H1 (cell line): ENCODE results near the gene EIF4E1B. TPM values are rescaled to one million over a fixed set of nuclear protein-coding genes. Genes with fewer than 3 reads are reported as not detected.

ENCODE experiments used
- CTCF ChIA-PET: fragments of 300-600 bp; sonication (Branson Sonifier 250); formaldehyde crosslinking; loops from one replicate; lab custom pipeline; 2021; ENCODE audit not compliant: partially characterized antibody; lab: Charles Lee
- POLR2A ChIA-PET: fragments of 300-600 bp; sonication (Branson Sonifier 250); formaldehyde crosslinking; loops from one replicate; lab custom pipeline; 2021; ENCODE audit warnings: inconsistent platforms; ENCODE audit not compliant: partially characterized antibody; lab: Charles Lee
- DNase-seq, 2 experiments: peaks; one replicate each; pipeline versions ENCODE4 v3.0.0 to v3.0.0-alpha.2; 2010 to 2022; ENCODE audit warnings: low spot score in 2 of 2, low read depth in 1 of 2, mixed read lengths in 1 of 2
- FAIRE-seq: peaks from 2 replicates; lab custom pipeline; 2011; peaks lifted over from hg19 to GRCh38; lab: Jason Lieb, UNC
- H2AFZ ChIP-seq: 2 replicates; pipeline ENCODE4 v1.8.1; 2012; ENCODE audit warnings: low read length, inconsistent platforms
- H2AK5ac ChIP-seq: 2 replicates; pipeline ENCODE4 v1.6.1; 2013; ENCODE audit warnings: low read depth, low read length
- H2BK120ac ChIP-seq: replicated peaks from 2 replicates; pipeline ENCODE3; 2013; ENCODE audit warnings: low read depth, low read length, inconsistent platforms
- H2BK12ac ChIP-seq: 2 replicates; pipeline ENCODE4 v1.6.1; 2013; ENCODE audit warnings: low read depth, low read length
- H2BK15ac ChIP-seq: 2 replicates; pipeline ENCODE4 v1.6.1; 2013; ENCODE audit warnings: low read length
- H2BK20ac ChIP-seq: 2 replicates; pipeline ENCODE4 v1.6.1; 2013; ENCODE audit warnings: low read length
- H2BK5ac ChIP-seq: 2 replicates; pipeline ENCODE4 v1.6.1; 2013; ENCODE audit warnings: low read depth, low read length
- H3K14ac ChIP-seq: 2 replicates; pipeline ENCODE4 v1.6.1; 2013; ENCODE audit warnings: inconsistent platforms; ENCODE audit not compliant: insufficient read length
- H3K18ac ChIP-seq: 2 replicates; pipeline ENCODE4 v1.6.1; 2013; ENCODE audit warnings: low read length; ENCODE audit errors: extremely low read depth
- H3K23ac ChIP-seq: 2 replicates; pipeline ENCODE4 v1.6.1; 2013; ENCODE audit warnings: inconsistent platforms; ENCODE audit not compliant: insufficient read length
- H3K23me2 ChIP-seq: 2 replicates; pipeline ENCODE4 v1.6.1; 2013; ENCODE audit warnings: low read depth, low read length
- H3K27ac ChIP-seq: 2 replicates; pipeline ENCODE4 v1.6.1; 2011; ENCODE audit warnings: low read depth, low read length, inconsistent platforms
- H3K27me3 ChIP-seq, 4 experiments: replicated peaks in 1 of 4; 1 replicate in 1 of 4; 2 replicates in 3 of 4; pipeline versions ENCODE4 v1.6.1 to v1.8.1; 2011 to 2013; ENCODE audit warnings: low read length in 3 of 4, mild to moderate bottlenecking in 3 of 4, inconsistent platforms in 2 of 4, mixed read lengths in 2 of 4, moderate library complexity in 1 of 4; ENCODE audit not compliant: control insufficient read depth in 3 of 4, insufficient read depth in 3 of 4; ENCODE audit errors: extremely low read depth in 1 of 4
- H3K36me3 ChIP-seq, 4 experiments: 2 replicates each; pipeline versions ENCODE4 v1.6.1 to v1.8.1; 2011 to 2013; ENCODE audit warnings: mild to moderate bottlenecking in 4 of 4, low read length in 3 of 4, moderate library complexity in 2 of 4, control low read depth in 1 of 4, inconsistent platforms in 1 of 4; ENCODE audit not compliant: insufficient read depth in 4 of 4, control insufficient read depth in 2 of 4
- H3K4ac ChIP-seq: replicated peaks from 2 replicates; pipeline ENCODE3; 2013; ENCODE audit warnings: low read length, low read depth, mixed read lengths, inconsistent platforms; ENCODE audit not compliant: insufficient read length
- H3K4me1 ChIP-seq, 4 experiments: replicated peaks in 1 of 4; 1 replicate in 1 of 4; 2 replicates in 3 of 4; pipeline versions ENCODE4 v1.6.1 to v1.8.1; 2011 to 2013; ENCODE audit warnings: low read length in 3 of 4, inconsistent platforms in 2 of 4, mixed read lengths in 1 of 4; ENCODE audit not compliant: insufficient read depth in 4 of 4, control insufficient read depth in 3 of 4
- H3K4me2 ChIP-seq, 2 experiments: 2 replicates each; pipeline versions ENCODE4 v1.6.1 to v1.8.1; 2011 to 2013; ENCODE audit warnings: low read depth in 2 of 2, low read length in 2 of 2, control low read depth in 1 of 2, inconsistent platforms in 1 of 2, mild to moderate bottlenecking in 1 of 2; ENCODE audit not compliant: insufficient read depth in 1 of 2
- H3K4me3 ChIP-seq, 4 experiments: fragments of 200-600, 300-600 bp in 1 of 4; sonication (generic), shearing (Covaris generic), sonication (Bioruptor Twin) in 1 of 4; 2 replicates each; pipeline versions ENCODE4 v1.5.1 to v1.8.1; 2011 to 2016; ENCODE audit warnings: low read length in 4 of 4, low read depth in 3 of 4, control low read depth in 2 of 4, inconsistent platforms in 2 of 4, mild to moderate bottlenecking in 2 of 4, mixed read lengths in 1 of 4, moderate library complexity in 1 of 4; ENCODE audit not compliant: insufficient read depth in 2 of 4; ENCODE audit errors: extremely low read depth in 1 of 4
- H3K56ac ChIP-seq: replicated peaks from 2 replicates; pipeline ENCODE3; 2013; ENCODE audit warnings: low read depth, mild to moderate bottlenecking, mixed read lengths, low read length, inconsistent platforms; ENCODE audit not compliant: insufficient read length
- H3K79me1 ChIP-seq: 2 replicates; pipeline ENCODE4 v1.6.1; 2013; ENCODE audit warnings: low read depth, low read length, control low read depth
- H3K79me2 ChIP-seq, 2 experiments: 2 replicates each; pipeline versions ENCODE4 v1.6.1 to v1.8.1; 2012 to 2013; ENCODE audit warnings: low read length in 2 of 2, mild to moderate bottlenecking in 2 of 2, inconsistent platforms in 1 of 2; ENCODE audit not compliant: insufficient read depth in 2 of 2, control insufficient read depth in 1 of 2
- H3K9ac ChIP-seq, 4 experiments: replicated peaks in 1 of 4; 1 replicate in 1 of 4; 2 replicates in 3 of 4; pipeline versions ENCODE4 v1.6.1 to v1.8.1; 2011 to 2013; ENCODE audit warnings: low read depth in 3 of 4, low read length in 3 of 4, control low read depth in 2 of 4, mild to moderate bottlenecking in 2 of 4, moderate library complexity in 2 of 4, inconsistent platforms in 1 of 4; ENCODE audit errors: extremely low read depth in 1 of 4
- H3K9me3 ChIP-seq, 2 experiments: 2 replicates each; pipeline versions ENCODE4 v1.6.1 to v1.8.1; 2012 to 2013; ENCODE audit warnings: mild to moderate bottlenecking in 2 of 2, moderate library complexity in 2 of 2, control low read depth in 1 of 2, inconsistent platforms in 1 of 2, low read depth in 1 of 2, low read length in 1 of 2, mixed read lengths in 1 of 2; ENCODE audit not compliant: insufficient read depth in 2 of 2
- H4K20me1 ChIP-seq, 2 experiments: replicated peaks in 1 of 2; 2 replicates each; pipeline versions ENCODE3 to v1.8.1; 2011 to 2013; ENCODE audit warnings: inconsistent platforms in 2 of 2, low read length in 2 of 2, mild to moderate bottlenecking in 1 of 2; ENCODE audit not compliant: insufficient read depth in 2 of 2, control insufficient read depth in 1 of 2
- H4K5ac ChIP-seq: 2 replicates; pipeline ENCODE4 v1.6.1; 2013; ENCODE audit warnings: low read length, low read depth, mixed read lengths, inconsistent platforms; ENCODE audit not compliant: insufficient read length
- H4K8ac ChIP-seq: 2 replicates; pipeline ENCODE4 v1.8.0; 2013; ENCODE audit warnings: mild to moderate bottlenecking, moderate library complexity, low read length, inconsistent platforms; ENCODE audit not compliant: insufficient read depth; ENCODE audit errors: extremely low read depth
- H4K91ac ChIP-seq: replicated peaks from 2 replicates; pipeline ENCODE3; 2013; ENCODE audit warnings: low read length, mixed read lengths, inconsistent platforms; ENCODE audit not compliant: insufficient read length
- EP300 ChIP-seq, 2 experiments: IDR thresholded peaks; 1 replicate in 1 of 2; 2 replicates in 1 of 2; pipeline ENCODE4 v1.6.1; 2011 to 2012; ENCODE audit warnings: low read depth in 2 of 2, low read length in 2 of 2, mild to moderate bottlenecking in 2 of 2, borderline replicate concordance in 1 of 2, inconsistent platforms in 1 of 2, moderate library complexity in 1 of 2
- NRF1 ChIP-seq: IDR thresholded peaks from 2 replicates; pipeline ENCODE4 v1.6.1; 2011; ENCODE audit warnings: mild to moderate bottlenecking, low read depth, low read length, improper control_type of control experiment
- SP2 ChIP-seq: IDR thresholded peaks from 2 replicates; pipeline ENCODE4 v1.6.1; 2012; ENCODE audit warnings: mild to moderate bottlenecking, low read length, inconsistent platforms
- SRF ChIP-seq: IDR thresholded peaks from 2 replicates; pipeline ENCODE4 v1.6.1; 2011; ENCODE audit warnings: mild to moderate bottlenecking, low read depth, low read length, moderate library complexity
- TAF1 ChIP-seq: IDR thresholded peaks from 2 replicates; pipeline ENCODE4 v1.6.1; 2011; ENCODE audit warnings: mild to moderate bottlenecking, low read depth, low read length
- YY1 ChIP-seq: IDR thresholded peaks from 2 replicates; pipeline ENCODE4 v1.6.1; 2011; ENCODE audit warnings: low read depth, mild to moderate bottlenecking, low read length
- ZNF274 ChIP-seq: IDR thresholded peaks from 2 replicates; pipeline ENCODE4 v1.7.0; 2012; ENCODE audit warnings: low read length, borderline replicate concordance; ENCODE audit errors: extremely low read depth
- WGBS, 2 experiments: shearing (Covaris generic) in 1 of 2; methylation state at CpG; one replicate each; pipeline versions ENCODE4 v1.1.6 to v1.1.7; 2013 to 2015; ENCODE audit warnings: low lambda C conversion rate in 2 of 2, mixed read lengths in 2 of 2, inconsistent platforms in 1 of 2, low coverage in 1 of 2, missing lambda C conversion rate in 1 of 2; ENCODE audit not compliant: insufficient replicate concordance in 2 of 2, insufficient coverage in 1 of 2, insufficient read length in 1 of 2; ENCODE audit errors: extremely low coverage in 1 of 2, missing lambda C conversion rate in 1 of 2; 5-methylcytosine and 5-hydroxymethylcytosine counted together
- polyA plus RNA-seq, 7 experiments: library from polyadenylated mRNA; depleted of rRNA in 3 of 7; stranded (reverse) in 5 of 7; unstranded in 2 of 7; fragments of >200 nt in 5 of 7; fragments of 200-250 nt in 2 of 7; gene quantifications; 1 replicate in 5 of 7; 2 replicates in 1 of 7; 4 replicates in 1 of 7; pipeline versions ENCODE4 v1.2.1 to v1.2.3, GENCODE V29; 2011 to 2013; ENCODE audit warnings: missing spikeins in 2 of 7, mixed read lengths in 2 of 7
- total RNA-seq: library from RNA; stranded (reverse); fragmentation: NEBNext Ultra II Directional; extraction: Animal tissue kit (Norgen Biotek cat#: 25700); gene quantifications from 2 replicates; pipeline ENCODE4 v1.2.1, GENCODE V29; 2021

EIF4E1B gene
- total and polyA plus RNA-seq, 2 of the 8 experiments (the other 6 are each of a cell fraction or from before 2014, with no cell fraction given) = 0.97 to 1.3 TPM

GRCh38 chr5:176642675-176643490 is 12.4 kb downstream of the EIF4E1B start:
- Histone ChIP-seq H3K4me2 (peak overlapping the region; percentile 32 to 45; a peak in 2 of 4 replicates), H2AFZ (no peak overlapping the region; the same call in 1 of the 2 replicates), H3K27me3 (no peaks in the 10 kb centered on the region), H3K18ac (no peak overlapping the region), H3K4ac (no peak overlapping the region), H4K91ac (peak overlapping the region; percentile 84), H2AK5ac (peak overlapping the region; percentile 17), H3K56ac (no peak overlapping the region), H2BK20ac (no peak overlapping the region), H2BK120ac (no peak overlapping the region), H3K4me1 (peaks cover 0 to 27% (median 16%) of the 10 kb centered on the region in 4 experiments; a peak in 6 of 7 replicates), H3K4me3 (no peak overlapping the region), H3K36me3 (no peaks in the 10 kb centered on the region), H3K27ac (no peak overlapping the region), H2BK15ac (no peak overlapping the region), H3K23me2 (peaks cover 5% of the 10 kb centered on the region; the same call in 1 of the 2 replicates), H4K5ac (no peak overlapping the region), H3K14ac (no peak overlapping the region), H3K9ac (no peak overlapping the region; a peak in 1 of 7 replicates), H3K23ac (no peak overlapping the region)
- 76% methylated on average over 10 of the region's 15 CpGs; no CpG with 5 or more reads in 1 of the 2 experiments for WGBS, 2 experiments
- CTCF ChIA-PET = interaction anchor here (0.9 to 4.4 kb wide), 3 partner anchors 12 to 18 kb away, joined by 4 to 14 read pairs (median 4); partner anchors contain the start of genes EIF4E1B and SNCB
- FAIRE-seq = no peak
- no peak for TF ChIP-seq NRF1
- no peak for TF ChIP-seq EP300 (IDR thresholded peaks at IDR 0.05; ENCODE audit: borderline replicate concordance in 1 of 2, low read depth in 2 of 2, low read length in 2 of 2)
- TF ChIP-seq ZNF274 = no peak
- no peak for TF ChIP-seq YY1
- no peak for TF ChIP-seq SP2
- TF ChIP-seq SRF = no peak
- no peak for TF ChIP-seq TAF1
- TF ChIP-seq, all 59 proteins: peak for 0
- Histone ChIP-seq H4K8ac (peak overlapping the region; percentile 10), H2BK12ac (no peak overlapping the region; the same call in 1 of the 2 replicates), H4K20me1 (no peaks in the 10 kb centered on the region), H3K79me1 (no peaks in the 10 kb centered on the region), H3K79me2 (no peaks in the 10 kb centered on the region), H2BK5ac (0 out of 2 replicates have a peak overlapping the region, but pooled peaks have one; percentile 24), H3K9me3 (no peaks in the 10 kb centered on the region)
- no peak for DNase-seq
- POLR2A ChIA-PET = interaction anchor here (0.7 to 1.3 kb wide), 4 partner anchors 8 to 104 kb away, joined by 3 to 4 read pairs (median 3); no protein-coding TSS in a partner anchor
